Adrenal gland (tissue), 5 donors: ENCODE measurements around the gene TRPV5.

ENCODE experiments used
- CTCF ChIP-seq, 6 experiments: fragments of 450-650 bp in 4 of 6; fragments of 200-600 bp in 2 of 6; sonication (generic) in 1 of 6; IDR thresholded peaks; 1 replicate in 5 of 6; 2 replicates in 1 of 6; pipeline versions ENCODE4 v1.5.1 to v1.8.0; 2016 to 2021; ENCODE audit warnings: antibody characterized with exemption in 6 of 6, mild to moderate bottlenecking in 2 of 6, moderate library complexity in 1 of 6
- POLR2A ChIP-seq, 2 donors: fragments of 450-650 bp; IDR thresholded peaks; one replicate each; pipeline ENCODE4 v1.6.1; 2017; ENCODE audit warnings: antibody characterized with exemption in 2 of 2, mild to moderate bottlenecking in 2 of 2, moderate library complexity in 1 of 2
- donor health status: DM: no; HTN: no; CAD: no.

DNA sequence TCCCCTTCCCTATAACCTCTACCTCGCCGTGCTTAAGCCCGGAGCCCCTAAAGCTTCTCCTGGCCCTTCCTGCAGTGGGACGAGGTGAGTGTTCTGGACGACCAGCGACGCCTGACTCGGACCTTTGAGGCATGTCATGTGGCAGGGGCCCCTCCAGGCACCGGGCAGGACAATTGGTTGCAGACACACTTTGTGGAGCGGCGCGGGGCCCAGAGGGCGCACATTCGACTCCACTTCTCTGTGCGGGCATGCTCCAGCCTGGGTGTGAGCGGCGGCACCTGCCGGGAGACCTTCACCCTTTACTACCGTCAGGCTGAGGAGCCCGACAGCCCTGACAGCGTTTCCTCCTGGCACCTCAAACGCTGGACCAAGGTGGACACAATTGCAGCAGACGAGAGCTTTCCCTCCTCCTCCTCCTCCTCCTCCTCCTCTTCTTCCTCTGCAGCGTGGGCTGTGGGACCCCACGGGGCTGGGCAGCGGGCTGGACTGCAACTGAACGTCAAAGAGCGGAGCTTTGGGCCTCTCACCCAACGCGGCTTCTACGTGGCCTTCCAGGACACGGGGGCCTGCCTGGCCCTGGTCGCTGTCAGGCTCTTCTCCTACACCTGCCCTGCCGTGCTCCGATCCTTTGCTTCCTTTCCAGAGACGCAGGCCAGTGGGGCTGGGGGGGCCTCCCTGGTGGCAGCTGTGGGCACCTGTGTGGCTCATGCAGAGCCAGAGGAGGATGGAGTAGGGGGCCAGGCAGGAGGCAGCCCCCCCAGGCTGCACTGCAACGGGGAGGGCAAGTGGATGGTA is 69.5 kb downstream of the TRPV5 start:
- TF ChIP-seq POLR2A (IDR thresholded peaks at IDR 0.05) (no peak), CTCF (IDR thresholded peaks at IDR 0.05) (no peak)
